HepG2 (cell line): ENCODE measurements around the gene EDEM1.

Experiments
- BRCA1 ChIP-seq: sonication (generic); formaldehyde crosslinking; IDR thresholded peaks from 2 replicates; pipeline ENCODE4 v1.4.0; 2020; ENCODE audit warnings: missing genetic modification reagents
- MED1 ChIP-seq: sonication (generic); formaldehyde crosslinking; IDR thresholded peaks from 2 replicates; pipeline ENCODE4 v1.4.0; 2020; ENCODE audit warnings: missing genetic modification reagents
- NONO ChIP-seq, 2 experiments: fragments of 450-650 bp in 1 of 2; sonication (generic) in 1 of 2; formaldehyde crosslinking in 1 of 2; IDR thresholded peaks in 1 of 2; conservative IDR thresholded peaks in 1 of 2; 2 replicates each; pipeline versions ENCODE4 v1.6.1 to v1.8.0; 2017 to 2022; ENCODE audit warnings: mild to moderate bottlenecking in 1 of 2, missing genetic modification reagents in 1 of 2, moderate library complexity in 1 of 2
- PAX8 ChIP-seq: sonication (generic); formaldehyde crosslinking; IDR thresholded peaks from 2 replicates; pipeline ENCODE4 v1.8.0; 2022; ENCODE audit warnings: mild to moderate bottlenecking, missing genetic modification reagents, borderline replicate concordance
- PCBP1 ChIP-seq: fragments of 200-400 bp; formaldehyde crosslinking; IDR thresholded peaks from 2 replicates; pipeline ENCODE4 v1.6.1; 2017; ENCODE audit warnings: mild to moderate bottlenecking, low read depth, low read length, borderline replicate concordance
- PHF5A ChIP-seq: IDR thresholded peaks from one replicate; pipeline ENCODE4 v1.6.1; 2018; ENCODE audit warnings: low read depth, missing genetic modification reagents; ENCODE audit not compliant: unreplicated experiment
- POLR2A ChIP-seq, 2 experiments: IDR thresholded peaks; 2 replicates each; pipeline ENCODE4 v1.6.1; 2011; ENCODE audit warnings: low read depth in 2 of 2, low read length in 2 of 2, mild to moderate bottlenecking in 1 of 2, moderate library complexity in 1 of 2; ENCODE audit not compliant: insufficient read depth in 1 of 2
- POLR2AphosphoS5 ChIP-seq: IDR thresholded peaks from 2 replicates; pipeline ENCODE4 v1.6.1; 2012; ENCODE audit warnings: low read depth, low read length
- TAF1 ChIP-seq: sonication (generic); formaldehyde crosslinking; IDR thresholded peaks from 2 replicates; pipeline ENCODE4 v1.4.0; 2020; ENCODE audit warnings: missing genetic modification reagents
- ZNF713 ChIP-seq: sonication (generic); formaldehyde crosslinking; IDR thresholded peaks from 2 replicates; pipeline ENCODE4 v1.4.0; 2020; ENCODE audit warnings: mild to moderate bottlenecking, missing genetic modification reagents

DNA sequence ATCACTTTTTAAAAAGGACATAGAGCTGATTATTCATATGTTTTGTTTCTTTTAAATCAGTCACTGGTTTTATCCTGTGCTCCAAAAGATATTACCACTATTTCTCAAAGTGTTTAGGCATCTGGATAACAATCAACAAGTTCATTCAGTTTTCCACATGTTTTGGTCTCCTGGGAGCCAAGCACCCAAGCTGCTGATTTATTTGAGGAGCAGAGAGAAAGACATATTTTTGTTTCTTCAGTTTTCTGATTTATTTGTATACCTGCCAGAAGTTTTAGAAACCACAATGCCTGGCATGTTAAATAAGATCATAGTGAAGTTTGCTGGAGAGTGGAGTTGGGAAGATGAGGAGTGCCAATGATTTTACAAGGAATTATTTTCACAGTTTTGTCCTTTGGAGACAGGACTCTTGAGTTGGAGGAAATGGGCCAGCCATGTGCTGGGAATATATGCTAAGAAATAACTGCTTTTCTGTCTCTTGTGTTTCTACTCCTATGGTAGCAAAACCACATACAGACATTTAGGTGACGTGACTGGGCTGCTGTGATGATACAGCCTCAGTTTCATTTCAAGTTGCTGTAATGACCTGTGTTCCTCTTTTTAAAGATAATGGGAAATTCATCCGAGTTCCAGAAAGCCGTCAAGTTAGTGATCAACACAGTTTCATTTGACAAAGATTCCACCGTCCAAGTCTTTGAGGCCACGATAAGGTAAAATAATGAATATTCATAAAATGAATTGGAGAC is 11.7 kb downstream of the EDEM1 start:
- TF ChIP-seq NONO (IDR thresholded peaks at IDR 0.05) (no peak), NONO (CRISPR knock-in tag; conservative IDR thresholded peaks at IDR 0.05) (no peak), PCBP1 (no peak), PAX8 (CRISPR knock-in tag) (no peak), POLR2AphosphoS5 (no peak), TAF1 (CRISPR knock-in tag) (no peak), PHF5A (CRISPR knock-in tag) (no peak), BRCA1 (CRISPR knock-in tag) (no peak), POLR2A (IDR thresholded peaks at IDR 0.05; ENCODE audit: insufficient read depth in 1 of 2, low read depth in 2 of 2, low read length in 2 of 2) (no peak), MED1 (CRISPR knock-in tag) (no peak), ZNF713 (no peak)
